ENCODE data around the gene PLPPR3.

DNA sequence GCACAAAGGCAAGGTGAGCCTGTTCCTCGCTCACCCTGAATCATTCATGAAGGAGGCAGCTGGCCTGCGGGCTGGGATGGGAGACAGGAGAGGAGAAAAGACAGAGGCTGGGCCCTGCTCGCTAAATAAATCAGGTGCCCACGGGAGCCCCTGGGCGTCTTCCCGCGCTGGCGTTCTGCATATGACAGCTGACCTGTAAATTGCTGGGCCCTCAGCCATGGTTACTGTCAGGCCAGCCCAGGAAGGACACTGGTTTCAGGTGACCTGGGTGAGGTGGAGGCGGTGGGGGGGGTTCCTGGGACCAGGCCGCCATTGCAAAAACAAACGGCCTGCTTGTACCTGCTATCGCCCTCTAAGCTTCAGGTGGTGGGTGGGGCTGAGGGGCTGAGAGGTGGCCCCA lies 27.9 kb downstream of the PLPPR3 start:
- TF ChIP-seq POLR2A (IDR thresholded peaks at IDR 0.05; ENCODE audit: low read length) (no peak), GATA1 (IDR thresholded peaks at IDR 0.05; ENCODE audit: low read depth, low read length) (no peak)

All from erythroblast (primary cell).